ENCODE results near the gene LAMTOR4. TPM values are rescaled to one million over a fixed set of nuclear protein-coding genes. Genes with fewer than 3 reads are reported as not detected.

The LAMTOR4 gene
- polyA plus RNA-seq, 1 donor from 2014 or later: 443 TPM

- H3K27me3 Mint-ChIP-seq: no peaks in the 10 kb centered on the region
Observed at GRCh38 chr7:100155553-100156317, 7.0 kb downstream of the LAMTOR4 start.

DNA sequence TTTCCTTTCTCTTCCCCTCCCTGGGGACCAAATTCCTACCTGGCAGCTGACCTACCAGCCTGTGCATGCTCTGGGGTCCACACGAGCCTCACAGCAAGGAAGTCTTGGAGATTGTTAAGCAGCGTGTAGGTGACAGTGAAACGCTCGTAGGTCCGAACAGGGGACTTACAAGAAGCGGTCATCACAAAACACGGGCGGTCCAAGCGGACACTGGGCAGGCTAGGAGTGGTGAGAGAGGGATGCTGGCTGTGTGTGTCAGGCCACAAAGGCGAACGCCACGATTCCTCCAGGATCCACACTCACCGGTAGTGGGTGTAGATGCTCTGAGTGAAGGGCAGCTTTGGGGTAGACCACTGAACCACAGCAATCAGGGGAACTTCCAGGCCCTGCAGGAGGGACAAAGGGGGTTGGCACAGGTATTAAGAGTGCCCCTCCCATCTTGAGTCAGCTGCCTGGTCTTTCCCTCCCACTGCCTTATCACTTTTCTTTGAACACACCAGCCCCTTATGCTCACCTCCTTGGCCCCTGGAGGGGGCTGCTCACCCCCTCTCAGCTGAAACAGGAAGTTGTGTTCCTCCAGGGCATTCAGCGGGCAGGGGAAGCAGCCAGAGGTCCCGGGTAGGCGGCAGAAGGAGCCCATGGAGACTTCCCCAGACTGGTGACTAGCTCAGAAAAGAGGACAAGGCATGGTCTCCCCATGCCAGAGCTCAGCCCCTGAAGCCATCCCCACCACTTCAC is 7.8 kb downstream of the LAMTOR4 start:
- Mint-ChIP-seq H3K36me3 (peaks cover 2% of the 10 kb centered on the region), H3K4me3 (peak overlapping the region; percentile 79 to 93 (median 86)), H3K27ac (peak overlapping the region; percentile 89 to 95 (median 93)), H3K4me1 (peaks cover 28 to 36% (median 35%) of the 10 kb centered on the region in 3 donors), H3K9me3 (no peaks in the 10 kb centered on the region), H3K27me3 (no peaks in the 10 kb centered on the region)

More at GRCh38 chr7:100155553-100156317, 7.0 kb downstream of the LAMTOR4 start:
- H3K9me3 Mint-ChIP-seq: no peaks in the 10 kb centered on the region
- H3K36me3 Mint-ChIP-seq: peaks cover 2% of the 10 kb centered on the region
- H3K4me1 Mint-ChIP-seq: peaks cover 25 to 36% (median 35%) of the 10 kb centered on the region in 3 donors
- H3K27ac Mint-ChIP-seq: peak overlapping the region; percentile 56 to 93 (median 76)
- H3K4me3 Mint-ChIP-seq: peak overlapping the region in 3 of 4 donors; percentile 47 to 85 (median 74)

GRCh38 chr7:100157069-100157333 is 8.3 kb downstream of the LAMTOR4 start:
- Mint-ChIP-seq H3K4me3 (peak overlapping the region; percentile 79 to 93 (median 86)), H3K27me3 (no peaks in the 10 kb centered on the region), H3K9me3 (no peaks in the 10 kb centered on the region), H3K27ac (peak overlapping the region; percentile 89 to 95 (median 93)), H3K4me1 (peaks cover 28 to 37% (median 31%) of the 10 kb centered on the region in 3 donors), H3K36me3 (peaks cover 2% of the 10 kb centered on the region)

- peak overlapping the region; percentile 76 to 95 (median 89) for H3K27ac Mint-ChIP-seq
- peaks cover 24 to 32% (median 25%) of the 10 kb centered on the region in 3 donors for H3K4me1 Mint-ChIP-seq
- H3K27me3 Mint-ChIP-seq: no peaks in the 10 kb centered on the region
- peaks cover 2% of the 10 kb centered on the region for H3K36me3 Mint-ChIP-seq
- peak overlapping the region; percentile 79 to 93 (median 87) for H3K4me3 Mint-ChIP-seq
- H3K9me3 Mint-ChIP-seq: no peaks in the 10 kb centered on the region
Observed at GRCh38 chr7:100157334-100158228, 8.9 kb downstream of the LAMTOR4 start.

GRCh38 chr7:100158229-100159098 is 9.7 kb downstream of the LAMTOR4 start, which contains the start of gene TRAPPC14:
TRAPPC14 (minus strand) TSS chr7:100158723; CDS start chr7:100158499, 224 bp downstream.
- H3K27ac Mint-ChIP-seq: peak within 1 kb of the TSS; percentile 90 to 96 (median 95)
- H3K36me3 Mint-ChIP-seq: peaks cover 2% of the 10 kb centered on the region
- H3K4me3 Mint-ChIP-seq: peak within 1 kb of the TSS; percentile 84 to 93 (median 87)
- H3K4me1 Mint-ChIP-seq: peaks cover 24 to 33% (median 28%) of the 10 kb centered on the region in 3 donors
- no peaks in the 10 kb centered on the region for H3K27me3 Mint-ChIP-seq
- H3K9me3 Mint-ChIP-seq: no peaks in the 10 kb centered on the region

DNA sequence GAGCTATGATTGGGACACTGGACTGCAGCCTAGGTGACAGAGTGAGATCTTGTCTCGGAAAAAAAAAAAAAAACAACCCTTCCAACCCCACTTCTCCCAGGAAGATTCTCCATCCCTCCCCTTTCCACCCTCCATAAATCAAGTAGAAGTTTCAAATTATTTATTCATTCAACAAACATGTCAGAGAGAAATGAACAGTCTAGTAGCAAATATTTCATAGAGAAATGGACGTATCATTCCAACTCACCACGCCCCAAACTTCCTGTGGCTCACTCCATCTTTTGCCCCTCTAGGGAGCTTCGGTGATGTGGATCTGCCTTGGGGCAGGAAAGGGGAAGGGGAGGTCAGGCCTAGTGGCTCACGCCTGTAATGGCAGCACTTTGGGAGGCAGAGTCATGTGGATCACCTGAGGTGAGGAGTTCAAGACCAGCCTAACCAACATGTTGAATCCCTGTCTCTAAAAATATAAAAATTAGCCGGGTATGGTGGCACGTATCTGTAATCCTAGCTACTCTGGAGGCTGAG is 10.4 kb downstream of the LAMTOR4 start:
- H3K4me1 Mint-ChIP-seq: peaks cover 19 to 28% (median 28%) of the 10 kb centered on the region in 3 donors

DNA sequence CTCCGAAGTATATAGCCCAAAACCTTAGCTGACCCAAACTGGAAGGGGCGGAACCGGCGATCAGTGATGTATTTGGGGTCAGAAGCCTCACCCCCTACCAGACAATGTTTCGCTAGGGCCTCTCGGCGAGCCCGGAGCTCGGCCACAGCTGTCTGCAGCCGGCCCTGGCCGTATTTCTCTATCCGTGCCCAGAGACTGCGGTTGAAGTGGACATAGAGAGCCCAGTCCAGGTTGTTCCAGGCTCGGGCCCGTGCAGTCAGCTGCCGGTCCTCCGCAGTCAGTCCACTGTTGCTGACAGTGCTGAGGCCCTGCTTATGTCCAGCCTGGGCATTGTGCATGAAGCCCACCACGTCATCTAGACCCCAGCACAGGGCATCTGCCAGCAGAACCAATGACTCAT is 11.3 kb downstream of the LAMTOR4 start:
- peaks cover 17 to 28% (median 26%) of the 10 kb centered on the region in 3 donors for H3K4me1 Mint-ChIP-seq
- no peaks in the 10 kb centered on the region for H3K9me3 Mint-ChIP-seq
- H3K27ac Mint-ChIP-seq: peak overlapping the region in 2 of 3 donors; percentile 53 to 95
- H3K27me3 Mint-ChIP-seq: no peaks in the 10 kb centered on the region
- H3K36me3 Mint-ChIP-seq: peaks cover 2% of the 10 kb centered on the region
- peak overlapping the region; percentile 9 to 85 (median 64) for H3K4me3 Mint-ChIP-seq

More for the DNA sequence above, 10.4 kb downstream of the LAMTOR4 start:
- Mint-ChIP-seq H3K27ac (peak overlapping the region; percentile 90 to 96 (median 95)), H3K36me3 (peaks cover 2% of the 10 kb centered on the region), H3K9me3 (no peaks in the 10 kb centered on the region), H3K27me3 (no peaks in the 10 kb centered on the region), H3K4me3 (peak overlapping the region; percentile 84 to 93 (median 87))

GRCh38 chr7:100163006-100163531 is 14.4 kb downstream of the LAMTOR4 start:
- Mint-ChIP-seq H3K27ac (peak overlapping the region in 2 of 3 donors; percentile 5 to 53), H3K27me3 (peaks cover 21% of the 10 kb centered on the region), H3K4me3 (peak overlapping the region in 3 of 4 donors; percentile 13 to 79 (median 52)), H3K4me1 (peaks cover 16 to 24% (median 22%) of the 10 kb centered on the region in 3 donors), H3K36me3 (no peaks in the 10 kb centered on the region), H3K9me3 (no peaks in the 10 kb centered on the region)

GRCh38 chr7:100163871-100164270 is 15.2 kb downstream of the LAMTOR4 start:
- H3K4me1 Mint-ChIP-seq: peaks cover 24 to 31% (median 30%) of the 10 kb centered on the region in 3 donors
- no peaks in the 10 kb centered on the region for H3K36me3 Mint-ChIP-seq
- no peak overlapping the region for H3K27ac Mint-ChIP-seq
- peak overlapping the region in 1 of 4 donors; percentile 52 for H3K4me3 Mint-ChIP-seq
- peaks cover 29% of the 10 kb centered on the region for H3K27me3 Mint-ChIP-seq
- no peaks in the 10 kb centered on the region for H3K9me3 Mint-ChIP-seq

DNA sequence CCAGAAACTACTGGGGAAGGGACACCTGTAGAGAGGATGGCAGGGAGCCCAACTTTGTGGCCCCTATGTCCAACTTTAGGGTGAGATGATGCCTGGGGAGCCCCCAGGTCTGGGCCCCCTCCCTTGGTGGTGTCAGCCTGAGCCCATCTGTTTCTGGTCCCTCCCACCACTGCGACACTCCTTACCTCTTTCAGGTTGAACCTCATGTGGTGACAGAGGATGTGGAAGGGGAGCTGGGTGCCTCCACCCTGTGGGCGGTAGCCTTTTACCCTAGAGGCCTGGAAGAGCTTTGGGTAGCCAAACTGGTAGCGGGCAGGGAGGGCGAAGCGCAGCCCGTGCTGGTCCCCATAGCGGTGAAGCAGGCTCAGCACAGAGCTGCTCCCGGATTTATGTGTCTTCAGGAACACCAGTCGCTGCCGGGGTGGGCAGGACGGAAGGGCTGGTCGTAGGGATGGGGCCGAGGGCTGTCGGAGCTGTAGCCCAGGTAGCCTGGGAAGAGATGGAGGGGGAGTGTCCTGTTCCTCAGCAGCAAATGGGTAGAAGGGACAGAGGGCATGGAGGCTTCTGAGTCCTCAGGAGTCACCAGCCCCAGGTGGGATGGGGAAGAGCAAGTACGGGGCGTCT is 17.7 kb downstream of the LAMTOR4 start:
- Mint-ChIP-seq H3K36me3 (no peaks in the 10 kb centered on the region), H3K27ac (peak overlapping the region in 2 of 3 donors; percentile 16 to 38), H3K27me3 (peaks cover 45% of the 10 kb centered on the region), H3K9me3 (no peaks in the 10 kb centered on the region), H3K4me1 (peaks cover 28 to 36% (median 29%) of the 10 kb centered on the region in 3 donors), H3K4me3 (peak overlapping the region in 3 of 4 donors; percentile 33 to 64 (median 55))

DNA sequence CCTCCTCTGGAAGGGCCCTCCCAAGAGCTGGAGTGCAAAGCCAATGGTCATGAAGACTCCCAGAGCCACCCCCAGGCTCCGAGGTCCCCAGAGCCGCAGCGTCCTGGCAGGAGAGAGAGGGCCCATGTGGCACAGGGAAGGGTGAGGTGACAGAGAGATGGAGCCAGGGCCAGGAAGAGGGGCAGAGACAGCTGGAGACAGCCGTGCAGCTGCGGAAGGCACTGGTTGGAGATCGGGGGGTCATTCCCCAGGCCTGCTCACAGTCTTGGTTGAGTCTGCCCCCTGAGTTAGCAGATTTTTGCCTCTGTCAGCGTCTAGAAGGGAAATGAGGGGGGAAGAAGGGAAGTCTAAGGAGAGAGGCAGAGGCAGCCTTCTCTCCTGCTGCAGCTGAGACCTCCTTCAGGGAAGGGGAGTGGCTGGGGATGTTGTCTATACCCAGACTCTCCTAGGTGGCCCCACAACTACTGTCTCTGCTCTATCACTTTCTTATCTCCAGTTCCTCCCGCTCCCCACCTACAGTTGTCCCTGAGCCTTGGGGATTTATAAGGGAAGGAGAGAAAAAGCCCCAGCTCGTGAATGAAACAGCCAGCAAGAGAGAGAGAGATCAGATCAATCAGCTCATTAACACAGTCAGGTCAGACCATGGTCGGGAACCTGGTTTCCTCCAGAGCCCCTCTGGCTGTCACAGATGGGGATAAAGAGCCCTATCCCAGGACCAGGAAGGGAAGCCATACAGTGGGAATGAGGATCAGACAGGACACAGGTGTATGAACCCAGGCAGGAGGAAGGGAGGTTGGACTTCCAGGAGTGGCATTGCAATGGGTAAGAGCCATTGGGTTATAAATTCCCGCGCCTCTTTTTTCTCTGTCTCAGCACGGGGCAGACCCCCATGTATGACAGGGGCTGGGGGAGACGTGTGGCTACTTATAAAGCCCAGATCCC is 18.5 kb downstream of the LAMTOR4 start:
- peaks cover 48% of the 10 kb centered on the region for H3K27me3 Mint-ChIP-seq
- no peaks in the 10 kb centered on the region for H3K9me3 Mint-ChIP-seq
- H3K27ac Mint-ChIP-seq: peak overlapping the region; percentile 54 to 90 (median 71)
- H3K36me3 Mint-ChIP-seq: no peaks in the 10 kb centered on the region
- H3K4me1 Mint-ChIP-seq: peaks cover 28 to 36% (median 29%) of the 10 kb centered on the region in 3 donors
- peak overlapping the region in 3 of 4 donors; percentile 64 to 77 (median 67) for H3K4me3 Mint-ChIP-seq

DNA sequence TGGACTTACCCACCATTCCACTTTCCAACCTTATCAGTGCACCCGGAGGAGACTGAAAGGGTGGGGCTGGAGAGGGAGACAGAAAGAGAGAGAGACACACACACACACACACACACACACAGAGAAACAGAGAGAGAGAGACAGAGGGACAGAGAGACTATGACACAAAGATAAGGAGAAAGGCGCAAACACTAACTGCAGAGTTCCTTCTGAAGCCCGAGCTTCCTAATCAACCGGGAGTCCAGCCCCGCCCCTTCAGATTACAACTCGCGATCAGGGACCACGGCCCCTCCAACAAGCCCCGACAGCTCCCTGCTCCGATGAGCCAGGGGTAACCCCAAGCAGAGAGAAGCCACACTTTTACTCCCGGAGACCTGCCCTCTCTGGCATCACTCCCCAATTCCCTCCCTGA is 19.2 kb downstream of the LAMTOR4 start:
- Mint-ChIP-seq H3K4me3 (peak overlapping the region; percentile 34 to 91 (median 72)), H3K27ac (peak overlapping the region; percentile 54 to 90 (median 71)), H3K27me3 (peaks cover 48% of the 10 kb centered on the region), H3K4me1 (peaks cover 28 to 36% (median 29%) of the 10 kb centered on the region in 3 donors), H3K36me3 (no peaks in the 10 kb centered on the region), H3K9me3 (no peaks in the 10 kb centered on the region)

Data from IgD-negative memory B cell (primary cell).